Stimulated activated CD4-positive, alpha-beta T cell treated with anti-CD3 and anti-CD28 coated beads, Interleukin-4, amount 100 ng/mL, for 48 hours (primary cell): ENCODE results near the gene ISCU.
"Not testable (repeated sequence)": the region's sequence is repeated elsewhere in the genome, so short reads cannot be mapped to it uniquely, and the experiment has no call there.

Experiments used
- DNase-seq, 2 donors: peaks; one replicate each; pipeline ENCODE4 v3.0.0-alpha.2; 2020; ENCODE audit warnings: low read depth in 2 of 2

Gene ISCU

DNA sequence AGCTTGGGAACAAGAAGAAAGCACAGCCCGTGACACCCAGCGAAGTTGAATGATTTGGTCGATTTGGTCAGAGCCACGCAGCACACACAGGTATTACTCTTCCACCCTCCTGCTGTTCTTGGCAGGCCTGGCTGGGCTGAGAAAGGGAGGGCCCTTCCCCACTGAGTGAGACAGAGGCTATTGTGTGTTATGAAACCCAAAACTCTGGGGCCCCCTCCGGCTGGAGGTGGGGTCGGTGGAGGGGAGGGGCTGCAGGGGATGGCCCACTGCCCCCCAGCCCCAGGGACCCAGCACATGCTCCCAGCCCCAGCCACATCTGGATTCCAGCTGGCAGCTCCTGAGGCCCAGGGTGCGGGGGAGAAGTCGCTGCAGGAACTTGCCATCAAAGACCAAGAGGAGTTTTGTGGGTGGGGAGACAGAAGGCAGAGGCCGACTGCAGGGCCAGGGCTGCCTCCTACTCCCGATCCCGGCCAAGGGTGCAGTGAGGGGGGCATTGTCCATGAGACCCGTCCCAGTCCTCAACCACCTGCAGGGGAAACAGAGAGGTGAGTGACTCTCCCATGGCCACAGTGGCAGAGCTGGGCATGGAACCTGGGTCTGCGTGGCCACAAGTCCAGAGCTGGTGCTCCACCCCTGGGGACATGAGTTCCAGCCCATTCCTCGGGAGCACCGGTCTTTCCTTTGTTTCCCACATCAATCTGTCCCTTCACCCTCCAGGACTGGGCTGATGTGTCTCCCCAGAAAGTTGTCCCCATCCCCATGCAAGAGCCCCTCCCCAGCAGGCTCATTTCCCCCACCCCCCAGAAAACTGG lies 26.8 kb downstream of the ISCU start:
- DNase-seq, result no peak

GRCh38 chr12:108589840-108590229 lies 27.4 kb downstream of the ISCU start:
- no peak for DNase-seq

GRCh38 chr12:108590463-108590862 lies 28.1 kb downstream of the ISCU start:
- DNase-seq, result not testable (repeated sequence)

DNA sequence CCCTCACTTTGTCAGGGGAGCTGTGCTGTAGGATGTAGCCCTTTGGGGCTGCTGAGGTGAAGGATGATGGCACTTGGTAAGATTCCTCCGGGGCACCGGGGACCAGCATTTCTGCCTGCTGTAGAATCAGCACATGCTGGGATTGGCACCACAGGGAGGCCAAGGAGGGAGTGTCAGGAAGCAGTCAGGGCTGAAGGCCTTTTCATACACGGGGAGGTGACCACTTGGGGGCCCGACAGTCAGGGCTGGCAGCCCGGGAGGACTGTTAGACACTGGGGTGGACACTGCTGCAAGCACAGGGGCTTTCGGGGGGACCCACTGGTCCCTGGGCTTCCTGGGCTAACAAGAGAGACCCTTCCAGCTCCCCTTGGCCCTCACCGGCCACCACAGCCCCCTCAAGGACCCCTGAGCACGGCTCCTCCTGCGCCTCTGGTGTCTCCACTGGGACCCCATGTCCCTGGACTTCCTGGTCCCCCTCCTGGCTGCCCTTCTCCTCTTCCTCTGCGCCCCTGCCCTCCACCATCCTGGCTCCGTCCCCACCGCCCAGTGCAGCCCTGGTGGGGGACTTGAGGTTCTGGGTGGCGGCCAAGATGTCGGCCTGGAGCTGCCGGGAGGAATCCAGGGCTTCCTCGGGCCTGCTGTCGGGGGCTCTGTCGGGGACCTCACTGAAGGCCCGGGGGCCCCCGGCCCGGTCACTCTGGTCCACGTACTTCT lies 29.0 kb downstream of the ISCU start:
- no peak for DNase-seq

DNA sequence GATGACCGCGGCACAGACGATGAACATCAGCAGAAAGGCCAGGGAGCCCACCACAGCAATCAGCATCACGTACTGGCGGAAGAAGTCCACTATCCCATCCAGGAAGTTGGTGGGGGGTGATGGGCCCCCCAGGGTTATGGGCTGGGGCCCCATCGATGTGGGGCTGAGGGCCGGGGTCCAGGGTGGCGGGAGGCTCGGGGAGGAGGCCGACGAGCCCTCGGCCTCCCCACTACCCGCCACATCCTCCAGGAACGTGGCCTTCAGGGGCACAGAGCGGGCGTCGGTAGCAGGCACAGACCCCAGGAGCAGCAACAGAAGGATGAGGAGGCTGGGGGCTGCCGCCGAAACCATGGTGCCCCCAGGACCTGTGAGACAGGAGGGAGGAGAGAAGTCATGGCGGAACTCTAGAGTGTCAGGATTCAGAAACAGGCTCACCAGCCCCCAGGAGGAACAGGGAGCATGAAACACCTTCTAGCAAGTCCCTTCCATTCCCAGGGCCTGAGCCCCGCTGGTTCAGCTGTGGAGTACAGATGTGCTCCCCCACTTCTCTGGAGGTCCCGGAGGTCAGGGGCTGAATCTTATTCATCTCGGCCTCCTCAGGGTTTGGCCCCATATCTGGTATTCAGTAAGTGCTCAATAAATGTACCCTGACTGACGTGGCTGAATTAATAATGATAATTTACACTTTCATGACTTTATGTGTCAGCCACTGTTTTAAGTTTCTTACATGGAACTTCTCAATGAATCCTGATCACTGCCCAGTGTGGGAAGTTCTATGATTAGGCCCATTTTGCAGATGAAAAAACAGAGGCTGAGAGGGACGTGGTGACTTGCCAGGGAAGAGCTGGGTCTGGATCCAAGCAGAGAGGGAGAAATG lies 29.9 kb downstream of the ISCU start:
- no peak for DNase-seq

GRCh38 chr12:108594323-108594903 lies 32.0 kb downstream of the ISCU start:
- no peak for DNase-seq

GRCh38 chr12:108594960-108595710 lies 32.7 kb downstream of the ISCU start:
- DNase-seq, result no peak

- DNase-seq, result no peak
Measured at GRCh38 chr12:108595711-108596647, 33.6 kb downstream of the ISCU start.

GRCh38 chr12:108596854-108597558 lies 34.6 kb downstream of the ISCU start:
- DNase-seq, result no peak

- DNase-seq, result no peak
Measured at GRCh38 chr12:108597559-108598471, 35.4 kb downstream of the ISCU start, which contains the start of gene TMEM119. TSS of gene TMEM119 (minus strand) at chr12:108598084. CDS start at chr12:108592383, 5,701 bp downstream.

DNA sequence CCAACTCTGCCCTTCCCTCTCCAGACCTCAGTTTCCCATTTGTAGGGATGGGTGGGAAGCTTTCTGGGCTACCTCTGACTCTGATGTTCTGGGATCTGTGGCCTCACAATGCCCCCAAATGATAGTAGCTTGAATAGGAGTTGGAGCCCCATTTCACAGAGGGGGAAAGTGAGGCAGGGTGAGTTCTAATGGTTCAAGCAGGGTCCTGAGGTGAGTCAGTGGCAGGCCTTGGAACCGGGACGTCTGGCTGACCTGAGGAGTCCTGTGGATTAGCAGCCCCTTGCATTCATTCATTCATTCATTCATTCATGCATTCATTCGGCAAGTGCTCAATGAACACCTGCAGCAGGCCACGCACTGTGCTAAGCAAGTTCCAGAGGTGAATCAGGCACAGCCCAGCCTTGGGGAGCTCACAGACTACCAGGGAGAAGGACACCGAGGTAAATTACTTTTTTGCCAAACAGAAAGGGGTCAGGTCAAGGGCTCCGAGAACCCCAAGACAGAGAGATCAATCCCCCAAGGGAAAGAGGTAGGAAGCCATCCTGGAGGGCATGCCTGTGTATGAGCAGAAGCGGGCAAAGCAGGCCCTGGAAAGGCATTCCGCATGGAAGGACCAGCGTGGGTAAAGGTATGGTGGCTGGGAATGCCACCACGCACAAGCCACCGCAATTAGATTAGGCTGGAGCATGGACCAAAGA lies 36.3 kb downstream of the ISCU start:
- DNase-seq, result no peak

GRCh38 chr12:108599541-108599940 lies 37.1 kb downstream of the ISCU start:
- DNase-seq, result no peak

GRCh38 chr12:108599948-108600701 lies 37.7 kb downstream of the ISCU start:
- DNase-seq, result no peak

- no peak for DNase-seq
Measured at GRCh38 chr12:108600702-108601007, 38.3 kb downstream of the ISCU start.

DNA sequence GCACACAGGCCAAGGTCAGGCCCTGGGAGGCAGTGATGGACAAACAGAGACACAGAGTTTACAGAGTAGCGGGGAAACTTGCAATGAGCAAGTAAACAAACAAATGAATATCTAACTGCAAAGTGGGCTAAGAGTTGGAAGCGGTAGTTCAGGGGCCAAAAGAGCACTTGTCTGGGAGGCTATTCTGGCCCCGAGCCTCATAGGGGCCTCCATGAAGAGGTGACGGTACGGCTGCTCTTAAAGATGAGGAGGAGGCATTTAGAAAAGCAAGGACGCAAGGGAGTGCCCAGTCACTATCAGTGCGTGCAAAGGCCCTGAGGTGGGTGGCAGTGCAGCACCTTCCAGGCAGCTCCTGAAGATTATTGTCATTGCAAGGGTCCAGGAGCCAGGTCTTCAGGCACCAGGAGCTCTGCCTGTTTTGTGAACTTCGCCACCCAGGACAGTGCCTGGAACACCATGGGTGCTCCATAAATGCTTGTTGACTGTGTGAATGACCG lies 39.9 kb downstream of the ISCU start:
- DNase-seq, result no peak

DNA sequence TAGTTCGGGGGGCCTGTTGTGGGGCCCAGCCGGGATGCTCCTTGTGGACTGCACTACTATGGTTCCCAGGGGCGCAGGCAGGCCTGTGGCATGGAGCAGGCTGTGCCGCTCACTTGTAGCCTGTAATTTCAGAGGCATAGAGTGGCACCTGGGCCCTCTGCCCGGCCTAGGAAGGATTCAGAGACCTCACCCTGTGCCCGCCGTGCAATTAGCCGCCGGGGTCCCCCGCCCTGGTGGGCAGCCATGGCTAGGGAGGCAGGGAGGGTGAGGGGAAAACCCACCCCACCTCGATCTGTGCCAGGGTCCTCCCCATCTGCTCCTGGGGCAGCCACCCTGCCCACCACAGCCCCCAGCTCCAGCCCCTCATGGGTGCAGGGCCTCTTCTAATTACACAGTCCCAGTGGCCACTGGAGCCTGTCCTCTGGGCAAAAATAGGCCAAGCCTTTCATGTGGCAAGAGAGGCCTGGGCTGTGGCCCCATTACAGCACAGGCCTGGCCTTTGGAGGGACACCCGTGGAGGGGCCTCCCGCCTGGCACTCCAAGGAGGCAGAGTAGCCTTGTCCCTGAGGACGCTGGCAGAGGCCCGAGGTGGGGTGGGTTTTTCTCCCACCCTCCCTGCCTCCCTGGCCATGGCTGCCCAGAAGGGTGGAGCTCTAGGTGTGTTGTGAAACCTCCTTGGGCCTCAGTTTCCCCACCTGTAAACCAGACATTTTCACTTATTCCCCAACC lies 40.7 kb downstream of the ISCU start:
- DNase-seq, result no peak
